GM23338 (cell line): ENCODE data around the gene RBM23.
A peak's percentile ranks its signal among the peaks of the same experiment; 100 is the strongest.

Source experiments
- CTCF ChIP-seq, 2 experiments: fragments of 200-600 bp in 1 of 2; sonication (generic) in 1 of 2; conservative IDR thresholded peaks; 2 replicates each; pipeline versions ENCODE4 v1.5.1 to v1.6.1; 2016 to 2017; ENCODE audit warnings: antibody characterized with exemption in 2 of 2, low read depth in 2 of 2, mild to moderate bottlenecking in 2 of 2, moderate library complexity in 1 of 2
- POLR2AphosphoS5 ChIP-seq: IDR thresholded peaks from 2 replicates; pipeline ENCODE4 v1.6.1; 2016; ENCODE audit warnings: antibody characterized with exemption, low read depth

- TF ChIP-seq CTCF (conservative IDR thresholded peaks at IDR 0.05; ENCODE audit: low read depth in 2 of 2): no peak
- peak; percentile 41; the same call in 1 of the 2 replicates for TF ChIP-seq POLR2AphosphoS5
These were observed 36.3 kb downstream of the RBM23 start for GRCh38 chr14:22882529-22883172.
